HG03520 (cell line): ENCODE data around the gene NDUFB11.
A peak's percentile ranks its signal among the peaks of the same experiment; 100 is the strongest.

Source experiments
- ATAC-seq: cut with Tn5 transposase; IDR thresholded peaks from one replicate; pipeline ENCODE4 v1.9.1; 2021; ENCODE audit warnings: mild to moderate bottlenecking, moderate library complexity; ENCODE audit not compliant: unreplicated experiment

Gene NDUFB11

DNA sequence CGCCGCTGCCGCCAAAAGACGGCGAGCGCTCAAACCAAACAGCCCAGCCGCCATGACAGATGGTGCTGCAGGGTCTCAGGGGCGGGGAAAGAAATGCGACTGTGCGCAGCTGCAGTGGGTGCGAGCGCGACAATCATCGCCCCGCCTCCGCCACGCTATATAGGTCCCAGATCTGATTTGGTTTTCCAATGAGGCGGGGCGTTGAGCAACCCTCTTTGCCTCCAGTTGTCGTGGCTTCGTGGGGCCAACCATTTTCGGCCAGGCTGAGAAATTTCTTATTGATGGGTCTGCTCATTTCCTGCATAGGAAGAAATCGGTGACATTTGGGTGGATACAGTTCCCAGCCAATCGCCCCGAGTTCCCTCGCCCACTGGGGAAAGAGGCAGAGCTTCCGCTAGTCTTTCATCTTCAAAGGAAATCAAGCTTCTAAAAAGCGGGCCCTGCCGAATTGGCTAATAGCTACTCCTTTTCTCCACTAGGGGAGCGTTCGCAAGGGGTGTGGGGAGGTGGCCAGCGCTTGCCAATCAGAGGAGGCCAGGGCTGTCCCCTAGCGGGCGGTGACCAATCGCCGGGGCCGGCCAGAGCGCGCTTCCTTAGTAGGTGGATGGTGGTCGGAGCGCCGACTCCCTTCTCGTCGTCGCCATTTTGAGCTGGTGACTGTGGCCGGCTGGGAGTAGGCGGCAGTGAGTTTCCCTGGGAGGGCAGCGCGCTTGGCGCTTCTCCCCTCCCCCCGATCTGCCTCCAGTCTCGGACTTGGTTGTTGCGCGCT is at the start of gene NDUFB11, which contains the start of gene RBM10:
TSS of gene NDUFB11 (minus strand) at position 77 of the 769 bp plus-strand sequence. CDS start at position 54, 23 bp downstream.
TSS of gene RBM10 (plus strand) at position 596 of the 769 bp plus-strand sequence. CDS start 2,261 bp downstream, outside the sequence.
- peak; percentile 87 for ATAC-seq

DNA sequence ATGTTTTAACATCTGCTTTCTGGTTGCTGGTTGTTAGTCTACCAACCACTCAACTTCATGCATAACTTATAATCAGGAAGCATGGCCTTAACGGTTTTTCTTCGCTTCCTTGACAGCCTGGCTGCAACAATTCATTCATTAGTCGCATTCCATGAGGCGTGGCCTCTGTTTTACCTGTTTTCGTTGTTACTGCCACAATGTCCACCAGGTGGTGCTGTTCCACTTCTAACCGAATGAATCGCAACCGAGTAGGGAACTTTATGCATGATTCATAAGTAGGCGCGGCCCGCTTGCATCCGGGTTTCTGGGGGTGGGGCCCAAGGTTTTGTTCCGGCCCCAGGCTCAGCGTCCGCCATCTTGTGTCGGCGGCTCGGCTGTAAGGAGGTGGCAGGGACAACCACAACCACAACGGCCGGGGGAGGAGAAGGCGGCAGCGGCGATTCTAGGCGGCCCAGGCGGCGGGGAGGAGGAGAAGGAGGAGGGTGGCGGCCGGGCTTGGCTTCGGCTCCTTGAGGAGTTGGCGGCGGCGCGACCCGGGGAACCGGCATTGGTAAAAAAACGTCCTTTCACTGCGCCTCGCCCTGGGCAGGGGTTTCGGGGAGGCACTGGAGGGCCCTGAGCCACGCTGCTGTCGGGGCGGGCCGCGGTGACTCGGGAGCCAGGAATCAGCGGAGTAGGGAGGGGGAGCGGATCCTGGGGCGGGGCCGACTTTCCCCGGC is 49.1 kb upstream of the NDUFB11 start, which contains the start of gene UBA1:
TSS of gene UBA1 (plus strand) at position 355 of the 719 bp plus-strand sequence. CDS start 4,974 bp downstream, outside the sequence.
- peak; percentile 91 for ATAC-seq

DNA sequence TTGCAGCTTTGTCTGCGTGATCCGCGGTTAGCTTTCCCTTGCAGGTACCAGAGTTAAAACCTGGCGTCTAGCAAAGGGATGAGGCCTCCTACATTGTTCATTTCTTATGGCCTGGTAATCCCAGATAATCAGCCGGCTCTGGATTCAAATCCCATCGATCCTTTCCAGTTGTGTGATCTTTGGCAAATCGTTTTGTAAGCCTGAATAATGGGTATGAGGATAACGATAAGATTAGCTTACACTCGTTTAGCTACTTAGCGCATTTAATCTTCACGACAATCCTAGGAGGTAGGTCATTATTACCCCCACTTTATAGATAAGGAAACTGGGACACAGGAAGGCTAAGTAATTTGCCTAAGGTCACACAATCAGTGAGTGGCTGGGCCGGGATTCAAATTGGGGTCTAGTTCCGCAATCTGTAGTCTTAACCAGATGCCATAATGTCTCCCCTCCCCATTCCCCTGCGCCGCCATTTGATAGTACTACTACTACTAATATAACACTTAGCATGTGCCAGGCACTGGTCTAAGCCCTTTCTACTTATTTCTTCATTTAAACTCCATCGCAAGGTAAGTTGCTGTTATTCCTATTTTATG is 47.4 kb upstream of the NDUFB11 start:
- no peak for ATAC-seq

DNA sequence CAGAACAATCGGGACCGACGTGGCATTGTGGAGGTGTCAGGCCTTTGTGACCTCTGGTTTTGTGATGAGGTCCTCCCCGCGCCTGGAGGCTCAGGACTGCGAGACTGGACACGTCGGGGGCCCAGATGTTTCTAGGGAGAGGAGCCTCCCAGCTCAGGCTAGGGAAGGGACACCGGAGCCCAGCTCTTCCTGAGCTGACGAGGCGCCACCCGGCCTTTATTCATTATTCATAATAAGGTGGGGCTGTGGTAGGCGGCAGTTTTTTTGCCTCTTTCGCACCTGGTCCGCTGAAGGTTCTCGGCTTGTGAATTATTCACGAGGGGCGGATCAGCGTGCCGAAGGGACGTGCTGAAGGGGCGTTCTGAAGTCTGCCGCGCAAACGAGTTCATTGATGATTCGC is 46.8 kb upstream of the NDUFB11 start:
- ATAC-seq: no peak

DNA sequence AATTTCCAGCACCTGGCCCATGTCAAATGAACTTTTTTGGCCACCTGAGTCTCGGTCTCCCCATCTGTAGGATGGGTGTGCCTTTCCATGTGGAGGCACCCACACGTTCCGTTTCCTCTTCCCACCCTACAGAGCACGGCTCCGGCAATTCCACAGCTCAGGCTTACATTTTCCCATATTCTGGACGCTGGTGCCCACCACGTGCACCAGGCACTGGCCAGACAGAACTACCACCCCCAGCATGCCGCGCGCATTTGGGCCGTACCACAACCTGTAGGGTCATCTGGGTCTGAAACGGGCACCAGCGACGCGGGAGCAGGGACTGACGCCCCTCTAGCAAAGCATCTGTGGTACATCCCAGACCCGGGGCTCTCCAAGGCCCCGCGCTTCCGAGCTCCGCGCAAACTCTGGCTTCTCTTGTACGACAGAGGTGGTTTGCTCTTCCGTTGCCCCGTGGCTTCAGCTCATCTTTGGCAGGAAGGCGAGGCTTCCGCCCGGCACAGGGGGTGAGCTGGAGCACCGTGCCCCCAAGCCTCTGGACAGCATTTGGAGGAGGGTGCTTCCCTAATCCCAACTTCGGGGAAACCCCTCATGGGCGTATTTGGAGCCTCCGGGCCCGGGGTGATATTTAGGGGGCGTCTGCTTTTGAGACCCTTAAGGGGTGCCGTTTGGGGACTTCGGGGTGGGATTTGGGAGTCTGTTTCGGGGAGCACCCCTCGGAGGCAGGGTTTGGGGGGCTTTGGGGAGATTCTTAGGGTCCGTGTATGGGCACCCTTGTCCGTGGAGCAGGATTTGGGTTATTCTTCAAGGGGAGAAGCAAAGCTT is 46.2 kb upstream of the NDUFB11 start:
- ATAC-seq: peak; percentile 31

DNA sequence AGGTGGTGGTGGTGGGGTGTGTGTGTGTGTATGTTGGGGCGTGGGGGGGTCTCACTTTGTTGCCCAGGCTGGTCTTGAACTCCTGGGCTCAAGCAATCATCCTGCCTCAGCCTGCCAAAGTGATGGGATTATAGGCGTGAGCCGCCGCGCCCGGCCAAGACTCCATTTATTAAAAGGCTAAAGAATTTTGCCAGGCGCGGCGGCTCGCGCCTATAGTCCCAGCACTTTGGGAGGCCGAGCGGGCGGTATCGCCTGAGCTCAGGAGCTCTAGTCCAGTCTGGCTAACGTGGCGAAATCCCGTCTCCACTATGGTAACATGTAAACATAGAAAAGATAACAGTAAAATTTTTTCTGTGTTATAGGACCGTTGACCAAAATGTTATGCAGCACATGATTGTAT is 45.4 kb upstream of the NDUFB11 start:
- ATAC-seq: no peak

DNA sequence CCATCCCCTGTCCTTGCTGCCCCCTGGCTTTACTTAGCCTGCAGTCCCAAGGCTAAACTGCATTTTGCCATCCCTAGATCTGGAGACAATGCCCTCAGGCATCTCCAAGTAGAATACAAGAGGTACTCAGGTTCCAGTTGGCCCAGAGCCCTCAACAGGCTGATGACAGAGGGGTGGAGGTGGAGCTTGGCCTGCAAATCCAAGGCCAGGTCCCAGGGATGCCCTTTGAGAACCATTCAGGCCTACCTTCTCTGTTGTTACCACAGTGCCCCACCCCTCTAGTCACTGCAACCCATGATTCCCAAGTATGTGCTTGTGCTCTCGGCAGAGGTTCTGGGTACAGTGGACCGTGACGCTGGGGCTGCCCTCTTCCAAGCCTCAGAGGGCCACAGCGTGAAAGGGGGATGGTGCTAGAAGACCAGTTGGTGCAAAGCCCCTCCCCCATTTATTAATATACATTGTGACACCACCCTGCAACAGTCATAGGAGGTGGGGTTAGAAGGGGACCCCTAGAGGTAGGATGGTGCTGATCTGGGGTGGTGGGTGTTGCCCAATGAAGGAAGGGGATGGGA is 42.7 kb upstream of the NDUFB11 start:
- no peak for ATAC-seq

GRCh38 chrX:47186096-47186740 is 41.7 kb upstream of the NDUFB11 start:
- no peak for ATAC-seq

GRCh38 chrX:47185241-47185640 is 40.7 kb upstream of the NDUFB11 start:
- no peak for ATAC-seq

DNA sequence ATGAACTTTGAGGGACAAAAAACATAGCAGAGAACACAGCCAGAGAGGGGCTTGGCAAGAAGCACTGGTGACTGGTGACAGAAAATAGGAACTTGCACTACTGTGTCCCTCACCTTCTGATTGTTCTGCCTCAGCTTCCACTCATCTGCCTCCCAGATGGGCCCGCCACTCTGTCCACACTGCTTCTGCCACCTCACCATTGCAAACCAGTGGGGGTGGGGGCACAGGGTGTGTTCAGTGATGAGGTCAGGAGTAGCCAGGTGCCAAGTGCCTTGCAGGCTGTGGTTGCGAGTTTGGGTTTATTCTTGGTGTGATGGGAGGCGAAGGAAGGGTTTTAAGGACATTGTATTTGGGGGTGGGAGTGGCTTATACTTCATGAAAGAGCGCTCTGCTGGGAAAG is 40.0 kb upstream of the NDUFB11 start:
- no peak for ATAC-seq

DNA sequence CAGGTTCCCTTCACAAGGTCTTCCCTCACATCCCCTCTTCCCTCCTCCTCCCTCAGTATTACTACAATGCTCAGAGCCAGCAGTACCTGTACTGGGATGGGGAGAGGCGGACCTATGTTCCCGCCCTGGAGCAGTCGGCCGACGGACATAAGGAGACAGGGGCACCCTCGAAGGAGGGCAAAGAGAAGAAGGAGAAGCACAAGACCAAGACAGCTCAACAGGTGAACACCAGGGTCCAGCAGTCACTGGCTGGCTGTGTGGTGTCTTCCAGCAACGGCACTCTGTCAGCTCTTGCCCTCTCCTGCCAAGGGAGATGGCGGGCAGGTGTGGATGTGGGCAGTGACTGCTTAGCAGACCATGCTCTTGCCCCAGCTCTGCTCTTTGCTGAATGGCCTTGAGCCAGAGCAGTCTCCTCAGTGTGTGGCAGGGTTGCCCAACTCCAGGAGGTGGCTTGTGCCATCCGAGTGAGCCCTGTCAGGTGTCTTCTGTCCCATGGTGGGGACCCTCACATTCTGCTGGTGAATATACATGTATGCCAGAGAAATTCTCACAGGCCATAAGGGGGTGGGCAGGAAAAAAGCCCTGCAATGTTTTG is 37.7 kb upstream of the NDUFB11 start:
- ATAC-seq: no peak

GRCh38 chrX:47181301-47181700 is 36.8 kb upstream of the NDUFB11 start:
- no peak for ATAC-seq

DNA sequence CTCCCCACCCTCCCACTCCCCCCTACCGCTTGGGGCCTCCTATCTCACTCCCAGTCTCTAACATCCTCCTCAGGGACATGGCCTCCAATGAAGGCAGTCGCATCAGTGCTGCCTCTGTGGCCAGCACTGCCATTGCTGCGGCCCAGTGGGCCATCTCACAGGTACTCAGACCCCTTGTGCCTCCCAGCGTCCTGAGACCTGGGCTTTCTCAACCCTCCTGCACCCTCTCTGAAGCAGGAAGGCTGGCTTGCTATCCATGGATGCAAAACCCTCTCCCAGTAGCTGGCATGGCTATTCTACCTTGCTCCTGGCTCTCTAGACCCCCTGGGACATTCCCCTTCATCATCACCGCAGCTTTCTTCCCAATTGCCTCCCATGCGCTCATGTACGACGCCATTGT is 35.8 kb upstream of the NDUFB11 start:
- no peak for ATAC-seq

GRCh38 chrX:47179928-47180255 is 35.4 kb upstream of the NDUFB11 start:
- no peak for ATAC-seq

GRCh38 chrX:47179221-47179927 is 34.9 kb upstream of the NDUFB11 start:
- ATAC-seq: no peak

DNA sequence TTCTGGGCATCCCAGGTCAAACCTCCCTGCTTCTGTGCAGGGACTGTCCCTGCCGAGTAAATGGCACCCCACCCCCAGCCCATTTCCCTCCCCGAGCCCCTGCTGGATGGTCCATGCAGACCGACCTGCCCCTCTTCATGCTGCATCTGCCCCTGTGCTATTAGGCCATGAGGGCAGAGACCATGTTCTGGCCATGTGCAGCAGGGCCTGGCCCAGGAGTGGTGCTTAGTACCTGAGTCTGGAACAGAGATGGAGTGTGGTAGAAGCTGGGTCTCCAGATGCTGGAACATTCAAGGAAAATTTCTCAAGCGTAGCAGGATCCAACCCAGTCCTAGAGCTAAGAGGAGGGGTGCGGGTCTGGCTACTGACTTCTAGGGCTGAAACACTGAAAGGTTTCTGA is 33.8 kb upstream of the NDUFB11 start:
- ATAC-seq: no peak

DNA sequence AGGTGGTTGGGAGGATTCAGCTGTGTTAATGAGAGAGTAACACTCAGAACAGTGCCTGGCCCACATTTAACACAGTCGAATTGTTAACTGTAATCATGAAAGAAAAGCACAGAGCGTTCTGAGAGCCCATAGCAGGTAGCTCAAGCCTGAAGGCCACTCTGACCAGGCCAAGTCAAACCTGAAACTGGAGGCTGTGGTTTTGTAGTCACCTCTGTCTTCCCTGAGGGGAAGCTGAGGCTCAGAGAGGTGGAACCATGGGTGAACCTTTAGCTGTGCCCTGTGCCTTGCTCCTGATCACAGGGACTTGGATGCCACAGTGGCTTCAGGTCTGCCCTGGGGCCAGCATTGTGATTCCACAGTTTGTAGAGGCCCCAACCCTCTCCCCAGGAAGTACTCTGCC is 32.6 kb upstream of the NDUFB11 start:
- ATAC-seq: no peak

GRCh38 chrX:47176101-47176740 is 31.7 kb upstream of the NDUFB11 start:
- no peak for ATAC-seq

DNA sequence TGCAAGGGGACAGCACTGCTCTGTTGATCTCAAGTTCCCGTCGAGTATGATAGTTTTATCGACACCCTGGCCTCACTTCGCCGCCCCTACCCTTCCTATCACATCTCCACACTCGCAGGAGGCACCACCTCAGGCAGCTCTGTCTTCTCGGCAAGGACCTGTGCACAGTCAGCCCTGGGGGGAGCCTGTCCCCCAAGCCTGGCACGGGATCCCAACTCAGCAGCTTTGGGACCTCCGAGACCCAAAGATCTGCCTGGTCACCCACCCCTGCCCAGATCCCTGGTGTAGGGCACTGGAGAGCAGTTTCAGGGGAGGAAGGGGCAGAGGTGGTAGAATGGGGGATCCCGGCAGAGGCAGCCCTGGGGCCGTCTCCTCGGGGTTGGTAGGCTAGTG is 31.1 kb upstream of the NDUFB11 start:
- no peak for ATAC-seq
